Subcutaneous adipose tissue (tissue), 4 donors: ENCODE data around the gene PAQR8. TPM values are rescaled to one million over a fixed set of nuclear protein-coding genes. Genes with fewer than 3 reads are reported as not detected.

Experiments used
- CTCF ChIP-seq: fragments of 450-650 bp; IDR thresholded peaks from one replicate; pipeline ENCODE4 v1.5.1; 2016; ENCODE audit warnings: low read depth, mild to moderate bottlenecking, control low read depth, antibody characterized with exemption, moderate library complexity
- total RNA-seq, 4 donors: library from RNA; depleted of rRNA; stranded (reverse); fragments of >200 nt; gene quantifications; one replicate each; pipeline ENCODE4 v1.1.0, GENCODE V29; 2016

PAQR8 gene
- total RNA-seq, 4 donors from 2014 or later, result 2.8 to 9.9 (median 4.3) TPM

GRCh38 chr6:52423448-52423847 lies 61.5 kb downstream of the PAQR8 start:
- no peak for TF ChIP-seq CTCF

GRCh38 chr6:52423971-52424381 lies 62.0 kb downstream of the PAQR8 start:
- no peak for TF ChIP-seq CTCF

- no peak for TF ChIP-seq CTCF
These were observed 62.6 kb downstream of the PAQR8 start for GRCh38 chr6:52424513-52424912.

- no peak for TF ChIP-seq CTCF
These were observed 64.7 kb downstream of the PAQR8 start for GRCh38 chr6:52426667-52427066.

- no peak for TF ChIP-seq CTCF
These were observed 73.4 kb downstream of the PAQR8 start for GRCh38 chr6:52435345-52435744.

GRCh38 chr6:52438926-52439325 lies 77.0 kb downstream of the PAQR8 start:
- no peak for TF ChIP-seq CTCF

GRCh38 chr6:52454556-52454955 lies 92.6 kb downstream of the PAQR8 start:
- no peak for TF ChIP-seq CTCF
